ENCODE measurements around the gene POC1B.
"Not testable (repeated sequence)": the region's sequence is repeated elsewhere in the genome, so short reads cannot be mapped to it uniquely, and the experiment has no call there.

POC1B gene

DNA sequence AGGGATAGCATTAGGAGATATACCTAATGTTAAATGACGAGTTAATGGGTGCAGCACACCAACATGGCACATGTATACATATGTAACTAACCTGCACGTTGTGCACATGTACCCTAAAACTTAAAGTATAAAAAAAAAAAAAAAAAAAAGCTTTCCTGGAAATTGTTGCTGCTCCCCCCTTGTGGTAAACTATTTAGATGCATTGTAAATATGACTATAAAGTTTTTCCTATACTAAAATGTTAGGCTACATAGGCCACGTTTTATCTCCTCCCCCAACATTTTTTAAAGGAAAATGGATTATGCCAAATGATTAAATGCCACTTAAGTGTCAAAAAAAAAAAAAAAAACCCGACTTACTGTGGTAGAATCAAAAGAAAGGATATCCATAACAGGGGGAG lies 66.6 kb downstream of the POC1B start:
- DNase-seq, result not testable (repeated sequence)

DNA sequence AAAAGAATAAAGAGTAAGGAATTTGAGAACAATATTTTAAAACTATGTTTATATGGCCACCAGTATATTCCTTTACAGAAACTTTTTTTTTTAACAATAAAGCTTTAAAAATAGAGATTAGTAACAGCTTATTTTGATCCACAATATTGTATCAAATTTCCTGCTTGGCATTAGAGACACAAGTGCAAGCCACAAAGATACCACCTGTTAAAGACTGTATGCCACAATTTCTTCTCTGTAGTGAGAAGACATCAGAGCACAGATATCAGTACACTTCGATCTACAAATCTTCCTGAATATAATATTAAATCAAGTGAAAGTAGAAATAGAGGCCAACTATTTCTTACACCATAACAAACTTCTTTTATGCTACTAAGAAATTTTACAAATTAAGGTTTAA lies 69.3 kb downstream of the POC1B start:
- DNase-seq, result no peak

DNA sequence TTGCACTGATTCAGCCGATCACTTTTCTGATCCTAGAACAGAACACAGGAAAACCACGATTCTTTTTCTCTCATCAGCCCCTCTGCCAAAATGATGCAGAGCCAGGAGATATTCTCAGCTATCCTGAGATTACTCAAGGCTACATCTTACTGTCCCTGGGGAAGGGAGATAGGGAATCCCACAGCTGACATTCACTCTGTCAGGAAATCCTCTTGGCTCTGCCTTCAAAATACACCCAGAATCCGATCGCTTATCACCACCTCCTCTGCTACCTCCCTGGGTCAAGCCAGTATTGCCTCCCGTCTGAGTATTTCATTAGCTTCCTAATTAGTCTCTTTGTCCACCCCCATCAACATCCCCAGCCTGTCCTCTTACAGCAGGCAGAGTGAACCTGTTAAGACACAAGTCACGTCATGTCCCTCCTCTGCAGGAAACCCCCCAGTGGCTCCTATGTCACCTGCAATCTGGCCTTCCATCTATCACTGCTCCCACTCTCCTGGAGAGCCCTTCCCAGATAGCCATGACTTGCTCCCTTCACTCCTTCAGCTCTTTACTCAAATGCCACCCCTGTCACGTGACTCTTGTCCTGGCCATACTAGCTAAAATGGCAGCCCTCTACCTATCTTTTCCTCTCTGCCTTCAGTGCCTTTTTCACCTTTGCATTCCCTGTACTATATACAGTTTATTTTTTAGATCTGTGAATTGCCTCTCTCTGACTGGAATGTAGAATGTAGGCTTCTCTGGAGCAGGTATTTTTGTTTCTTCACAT lies 71.6 kb downstream of the POC1B start:
- DNase-seq, result no peak

DNA sequence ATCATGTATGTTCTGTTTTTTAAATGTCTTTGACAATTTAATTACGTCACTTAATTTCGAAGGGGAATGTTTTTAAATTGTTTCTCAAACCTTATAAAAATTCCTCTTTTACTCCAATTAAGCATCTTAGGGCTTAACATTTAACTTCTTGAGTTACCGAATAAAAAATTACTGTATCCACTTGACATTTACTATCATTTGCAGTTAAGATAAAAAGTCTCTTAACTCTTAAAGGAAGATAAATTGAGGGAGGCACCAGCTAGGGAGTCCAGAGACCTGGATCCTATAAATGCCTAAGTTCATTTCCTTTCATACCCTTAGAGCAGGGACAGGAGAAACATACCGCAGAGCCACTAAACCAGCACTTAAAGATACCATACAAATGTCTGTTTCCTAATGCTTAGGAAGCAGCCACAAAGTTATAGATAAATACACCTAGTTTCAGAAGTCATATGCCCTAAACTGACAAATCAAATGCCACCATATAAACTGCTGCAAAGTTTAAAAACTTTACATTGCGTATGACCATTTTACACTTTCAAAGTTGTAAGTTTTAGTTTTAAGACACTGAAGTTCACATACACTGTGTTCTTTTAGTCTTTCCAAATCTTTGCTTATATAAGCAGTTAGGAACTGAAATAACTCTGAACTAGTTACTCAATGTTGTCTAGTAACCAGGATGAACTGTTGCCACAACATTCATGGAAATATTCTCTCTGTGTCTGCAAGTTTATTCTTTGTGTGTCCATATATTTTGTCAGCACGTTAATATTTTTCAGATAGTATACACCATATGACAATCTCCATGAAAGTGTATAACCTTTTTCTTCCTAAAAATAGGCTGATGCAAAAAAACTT lies 72.5 kb downstream of the POC1B start:
- no peak for DNase-seq

DNA sequence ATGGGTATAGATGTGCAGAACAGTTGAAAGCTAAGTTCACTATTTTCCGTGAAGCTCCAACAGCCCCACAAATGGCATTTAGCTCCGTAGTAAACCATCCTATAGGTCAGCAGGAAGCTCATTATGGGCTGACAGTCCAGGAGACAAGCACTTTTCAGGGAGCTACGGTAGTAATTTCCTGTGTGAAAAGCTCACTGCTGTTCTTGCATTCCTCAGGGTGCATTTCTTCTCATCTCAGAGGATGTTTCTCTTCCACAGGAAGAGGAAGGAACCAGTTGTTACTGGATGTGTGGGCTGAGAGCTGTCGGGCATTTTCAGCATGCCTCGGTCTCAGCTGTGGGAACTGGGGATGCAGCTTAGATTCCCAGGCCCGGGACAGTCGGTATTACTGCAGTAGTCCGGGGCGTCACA lies 74.0 kb downstream of the POC1B start:
- no peak for DNase-seq

DNA sequence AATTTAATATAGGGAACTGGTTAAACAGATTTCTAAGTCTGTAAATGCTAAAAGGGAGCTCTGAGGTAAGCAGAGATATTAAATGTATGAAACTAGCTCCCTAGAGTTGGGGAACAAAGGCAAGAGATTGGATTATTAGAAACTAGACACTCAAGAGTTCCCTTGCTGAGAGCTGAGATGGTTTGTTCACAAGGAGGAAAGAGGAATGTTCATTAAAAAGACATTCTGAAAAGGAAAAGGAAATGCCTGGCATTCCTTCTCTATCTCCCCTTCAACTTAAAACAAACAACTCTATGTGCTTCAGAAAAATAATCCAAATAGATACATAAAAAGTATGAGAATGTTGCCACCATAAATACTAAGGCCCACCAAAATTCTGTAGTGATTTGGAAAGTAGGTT lies 74.9 kb downstream of the POC1B start:
- DNase-seq, result no peak

DNA sequence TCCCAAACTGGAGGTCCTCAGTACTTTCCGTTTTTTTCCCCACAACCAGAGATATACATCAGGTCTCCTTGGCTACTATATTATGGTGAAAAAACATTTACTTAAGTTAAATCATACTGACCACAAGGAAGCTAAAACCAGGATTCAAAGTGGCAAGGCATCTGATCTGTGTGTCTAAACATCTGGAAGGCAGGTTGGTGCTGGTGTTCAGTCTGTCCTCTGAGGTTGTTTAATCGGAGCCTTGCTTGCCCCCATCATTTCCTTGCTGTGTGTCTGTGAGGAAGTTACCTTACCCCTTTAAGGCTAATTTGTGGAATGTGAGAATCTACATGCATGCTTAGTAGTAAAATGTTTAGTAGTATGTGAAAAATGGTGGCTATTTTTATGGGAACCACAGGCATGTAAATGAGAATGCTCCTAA lies 76.9 kb downstream of the POC1B start:
- no peak for DNase-seq

DNA sequence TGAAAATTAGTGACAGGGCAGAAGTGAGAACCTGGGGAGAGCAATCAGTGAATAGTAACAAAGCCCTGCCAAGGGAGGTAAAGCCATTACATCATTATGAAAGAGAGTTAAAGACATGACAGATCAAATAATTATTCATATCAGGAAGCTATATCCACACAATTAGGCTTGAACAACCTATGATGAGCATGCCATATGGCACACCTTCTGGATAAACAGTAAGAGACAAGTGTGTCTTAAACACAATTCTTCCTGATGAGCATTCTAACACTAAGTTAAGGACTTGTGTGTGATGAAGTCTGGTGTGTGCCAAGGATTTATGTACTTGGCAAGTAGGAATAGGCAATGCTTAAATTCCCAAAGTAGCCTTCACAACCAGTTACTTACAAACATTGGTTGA lies 77.3 kb downstream of the POC1B start:
- DNase-seq, result no peak

DNA sequence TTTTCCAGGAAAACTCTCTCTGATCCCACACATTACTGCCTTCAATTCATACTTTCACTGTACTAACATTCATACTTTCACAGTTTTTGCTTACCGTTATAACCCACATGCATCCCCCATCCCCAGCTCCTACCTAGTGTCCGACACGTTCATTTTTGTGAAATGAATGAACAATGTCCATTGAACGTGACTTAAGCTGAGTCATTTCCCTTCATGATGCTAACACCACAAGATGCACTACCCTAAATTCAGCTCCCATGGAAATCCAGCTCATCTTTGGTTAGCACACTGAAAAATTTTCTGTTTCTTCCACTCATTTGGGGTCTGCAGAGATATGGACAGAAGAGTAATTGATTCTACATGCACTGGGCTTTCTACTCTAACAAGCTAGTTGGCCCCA lies 85.9 kb downstream of the POC1B start:
- DNase-seq, result no peak

DNA sequence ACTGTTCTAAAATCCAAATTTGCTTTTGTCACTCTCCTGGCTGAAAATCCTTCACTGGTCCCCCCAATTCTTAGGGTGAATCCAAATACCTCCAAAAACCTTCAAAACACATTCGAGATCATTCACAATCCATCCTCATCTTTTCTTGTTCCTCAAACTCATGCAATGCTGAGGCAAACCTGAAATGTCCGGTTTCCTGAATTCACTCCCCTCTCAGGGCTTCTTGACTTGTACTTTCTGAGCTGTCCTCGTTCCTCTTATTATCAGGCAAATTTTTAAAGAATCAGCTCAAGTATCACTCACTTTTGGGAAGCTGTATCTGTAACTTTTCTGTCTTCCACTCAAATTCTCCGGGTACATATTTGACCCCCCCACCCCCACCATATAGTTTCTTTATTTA lies 88.6 kb downstream of the POC1B start:
- DNase-seq, result no peak

DNA sequence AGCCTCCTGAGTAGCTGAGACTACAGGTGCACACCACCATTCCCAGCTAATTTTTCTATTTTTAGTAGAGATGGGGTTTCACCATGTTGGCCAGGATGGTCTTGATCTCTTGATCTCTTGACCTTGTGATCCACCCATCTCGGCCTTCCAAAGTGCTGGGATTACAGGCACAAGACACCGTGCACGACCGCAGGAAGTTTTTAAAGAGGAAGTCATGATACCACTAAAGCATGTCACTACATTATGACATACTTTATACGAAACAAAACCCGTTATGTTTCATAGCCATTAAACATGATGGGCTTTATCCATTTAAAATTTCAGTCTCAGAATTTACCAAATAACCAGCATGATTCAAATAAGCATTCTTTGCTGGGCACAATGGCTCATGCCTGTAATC lies 89.8 kb downstream of the POC1B start:
- DNase-seq, result no peak

DNA sequence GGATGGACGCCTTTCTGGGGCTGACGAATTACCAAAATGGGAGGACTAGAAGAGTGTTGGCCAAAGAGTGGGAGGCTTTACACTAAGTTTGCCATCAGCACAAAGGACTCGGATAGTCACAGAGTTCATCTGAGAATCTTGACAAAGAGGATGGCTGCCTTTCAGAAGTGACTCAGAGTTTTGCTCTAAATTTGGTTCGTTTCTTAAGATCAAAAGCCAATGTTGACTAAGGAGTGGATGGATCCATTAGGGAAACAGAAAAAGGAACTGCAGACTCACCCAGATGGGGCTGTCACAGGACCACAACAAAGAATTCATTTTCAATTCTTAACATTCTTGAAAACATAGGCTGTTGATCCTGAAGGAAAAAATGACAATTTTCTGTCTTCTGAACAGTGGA lies 92.2 kb downstream of the POC1B start:
- DNase-seq, result no peak

DNA sequence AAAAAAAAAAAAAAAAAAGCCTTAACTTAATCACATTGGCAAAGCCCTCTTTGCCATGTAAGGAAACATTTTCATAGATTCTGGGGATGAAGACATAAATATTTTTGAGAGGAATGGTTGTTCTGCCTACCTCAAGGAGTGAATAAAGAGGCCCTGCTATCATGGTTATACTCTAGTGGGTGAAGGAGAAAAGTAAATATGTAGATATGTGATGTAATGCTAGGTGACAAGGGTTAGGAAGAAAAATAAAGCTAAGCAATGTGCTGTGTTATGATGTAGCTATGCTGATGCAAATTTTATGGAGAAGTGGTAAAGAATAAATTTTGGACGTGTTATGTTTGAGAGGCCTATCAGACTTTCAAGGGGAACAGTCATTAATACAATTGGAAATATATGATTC lies 93.5 kb downstream of the POC1B start:
- DNase-seq, result no peak

DNA sequence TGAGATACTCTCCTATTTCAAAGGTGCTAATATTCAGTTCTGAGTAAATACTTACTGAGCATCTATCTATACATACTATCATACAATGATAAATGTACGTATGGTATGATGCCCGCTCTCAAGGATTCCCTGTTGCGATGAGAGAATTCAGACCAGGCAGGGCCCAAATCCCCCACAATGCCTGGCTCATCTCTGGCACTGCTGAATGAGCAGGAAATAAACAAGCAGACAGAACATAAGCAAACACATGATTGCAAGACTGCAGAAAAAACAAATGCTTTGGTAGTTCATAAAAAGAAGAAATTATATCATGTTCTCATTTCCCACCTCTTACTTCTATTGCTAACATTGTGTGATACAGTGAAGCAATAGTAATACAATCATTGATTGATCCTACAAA lies 96.3 kb downstream of the POC1B start:
- no peak for DNase-seq

DNA sequence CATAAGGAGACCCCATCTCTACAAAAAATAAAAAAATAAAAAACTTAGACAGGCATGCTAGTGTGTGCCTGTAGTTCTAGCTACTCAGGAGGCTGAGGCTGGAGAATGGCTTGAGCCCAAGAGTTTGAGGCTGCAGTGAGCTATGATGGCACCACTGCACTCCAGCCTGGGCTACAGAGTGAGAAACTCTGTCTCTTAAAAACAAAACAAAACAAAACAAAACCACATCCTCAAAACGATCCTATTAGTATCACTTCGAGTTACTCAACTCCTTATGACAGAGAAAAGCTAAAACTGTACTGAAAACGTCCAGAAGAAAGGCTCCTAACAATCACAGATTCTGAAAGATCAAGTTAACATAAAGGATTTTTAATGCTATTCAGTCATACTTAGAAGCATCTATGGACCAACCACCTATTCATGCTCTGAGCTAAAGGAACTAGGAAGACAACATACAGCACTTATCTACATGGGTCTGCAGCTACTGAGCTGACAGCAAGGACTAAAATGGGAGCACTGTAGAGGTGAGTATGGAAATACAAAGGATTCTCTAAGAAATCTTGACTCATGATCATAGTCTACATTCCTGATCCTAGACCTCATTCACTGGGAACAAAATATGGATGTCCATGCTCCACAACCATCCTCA lies 98.2 kb downstream of the POC1B start:
- peak; percentile 35 for DNase-seq

DNA sequence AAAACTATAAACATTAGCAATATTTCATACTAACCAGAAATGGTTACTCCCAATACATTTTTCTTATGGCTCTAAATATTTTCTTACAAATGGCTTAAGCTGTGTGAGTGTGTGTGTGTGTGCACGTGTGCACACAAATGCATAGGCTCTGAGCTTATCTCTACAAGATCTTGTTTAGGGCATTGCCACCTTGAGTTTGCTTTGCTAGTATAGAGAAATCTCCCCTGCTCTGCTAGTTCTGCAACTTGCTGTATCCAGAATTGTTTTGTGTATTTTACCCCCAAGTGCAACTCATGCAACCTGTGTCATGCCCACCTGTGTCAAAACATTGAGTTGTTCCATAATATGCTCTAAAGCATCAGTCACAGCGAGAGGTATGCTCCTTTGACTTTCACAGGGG lies 101.0 kb downstream of the POC1B start:
- DNase-seq, result no peak

DNA sequence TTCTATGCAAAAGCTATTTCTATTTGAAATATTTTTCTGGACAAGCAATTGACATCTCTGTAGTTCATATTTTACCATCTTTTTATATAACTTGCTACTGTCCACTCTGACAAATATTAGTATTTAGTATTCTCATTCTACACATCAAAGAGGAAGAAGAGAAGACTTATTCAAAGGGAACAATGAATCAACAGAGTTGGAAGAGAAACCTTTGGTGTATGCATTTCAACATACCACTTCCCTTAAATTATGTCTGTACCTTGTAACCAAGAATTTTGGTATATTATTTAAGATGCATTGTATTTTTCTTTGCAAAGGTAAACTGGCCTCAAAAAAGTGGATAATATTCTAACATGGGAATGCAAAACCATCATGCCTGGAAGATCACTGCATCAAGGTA lies 101.5 kb downstream of the POC1B start:
- no peak for DNase-seq

DNA sequence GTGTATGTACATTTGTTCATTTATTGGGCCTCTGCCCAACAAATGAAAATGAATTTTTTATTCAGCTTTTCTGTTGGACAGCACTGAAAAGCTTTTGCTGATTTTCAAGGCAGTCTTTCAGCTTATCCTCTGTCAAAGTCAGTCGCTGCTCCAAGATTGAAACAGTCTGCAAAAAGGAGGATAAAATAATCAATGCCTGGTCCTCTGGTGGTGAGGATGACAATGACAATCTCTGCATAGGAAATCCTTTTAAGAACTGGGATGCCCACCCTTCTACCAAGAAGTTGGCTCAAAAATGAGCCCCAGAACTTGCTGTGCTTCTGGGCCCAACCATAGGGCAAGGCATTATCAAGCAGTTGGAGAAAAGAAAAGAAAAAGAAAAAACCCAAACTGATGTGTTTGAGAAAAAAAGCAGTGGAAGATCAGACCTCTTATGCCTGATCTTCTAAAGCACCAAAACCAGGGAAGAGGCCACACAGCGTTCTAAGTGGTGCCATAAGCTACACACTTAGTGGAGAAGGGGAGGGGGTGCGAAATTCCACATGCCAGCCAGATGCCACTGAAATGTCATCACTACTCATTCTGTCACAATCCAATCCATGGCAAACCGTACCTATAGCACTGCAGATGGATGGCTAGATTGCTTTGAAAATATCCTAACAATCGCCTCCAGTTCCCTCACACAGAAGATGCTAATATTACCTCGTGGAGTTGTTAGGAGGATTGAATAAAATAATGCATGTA lies 104.6 kb downstream of the POC1B start:
- no peak for DNase-seq

DNA sequence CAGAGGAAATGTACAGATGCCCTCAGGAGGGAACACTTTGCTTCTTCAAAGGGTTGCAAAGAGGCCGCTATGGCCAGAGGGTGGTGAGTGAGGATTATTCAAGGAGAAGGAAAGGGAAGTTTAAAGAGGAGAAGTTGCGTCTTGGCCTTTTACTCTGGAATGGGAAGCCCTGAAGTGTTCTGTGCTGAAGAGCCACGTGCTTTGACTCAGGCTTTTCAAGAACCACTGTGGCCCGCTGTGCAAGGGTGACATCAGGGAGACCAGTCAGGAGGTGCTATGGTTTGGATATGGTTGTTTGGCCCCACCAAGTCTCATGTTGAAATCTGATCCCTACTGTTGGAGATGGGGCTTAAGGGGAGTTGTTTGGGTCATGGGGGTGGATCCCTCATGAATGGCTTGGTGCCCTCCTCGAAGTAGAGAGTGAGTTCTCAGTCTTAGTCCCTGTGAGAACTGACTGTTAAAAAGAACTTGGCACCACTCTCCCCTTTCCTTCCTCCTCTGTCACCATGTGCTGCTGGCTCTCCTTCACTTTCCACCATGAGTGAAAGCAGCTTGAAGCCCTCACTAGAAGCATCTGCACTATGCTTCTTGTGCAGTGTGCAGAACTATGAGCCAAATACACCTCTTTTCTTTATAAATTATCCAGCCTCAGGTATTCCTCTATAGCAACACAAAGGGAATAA lies 107.5 kb downstream of the POC1B start:
- no peak for DNase-seq

DNA sequence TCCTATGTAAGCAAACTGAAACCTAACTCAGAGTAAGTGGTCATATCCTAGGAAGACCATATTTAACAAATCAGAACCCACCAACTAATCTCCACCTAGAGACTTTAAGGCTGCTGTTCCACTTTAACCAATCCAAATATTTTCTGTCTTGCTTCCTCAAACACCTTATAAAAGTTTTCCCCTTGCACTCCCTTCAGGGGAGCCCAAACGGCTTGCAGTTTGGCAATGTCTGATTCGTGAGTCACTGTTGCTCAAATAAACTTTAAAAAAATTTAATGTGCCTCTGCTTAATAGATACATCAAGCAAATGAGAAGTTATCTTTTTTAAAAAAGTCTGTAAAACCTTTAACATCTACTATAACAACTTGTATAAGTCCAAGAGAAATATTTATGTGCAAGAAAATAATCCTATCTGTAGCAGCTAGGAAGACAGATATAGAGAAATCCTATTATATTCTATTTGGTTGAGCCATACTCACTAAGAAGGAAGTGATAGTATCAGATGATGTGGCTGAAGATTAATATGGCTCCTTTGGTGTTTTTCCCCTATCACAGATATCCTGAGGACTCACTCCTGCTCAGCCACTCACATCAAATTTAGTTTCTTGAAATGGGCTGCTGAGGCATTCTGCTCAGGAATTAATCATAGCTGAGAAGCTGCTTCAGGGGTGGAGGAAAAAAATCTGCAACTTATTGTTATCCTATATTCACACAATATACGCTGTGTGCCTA lies 108.4 kb downstream of the POC1B start:
- DNase-seq, result no peak

DNA sequence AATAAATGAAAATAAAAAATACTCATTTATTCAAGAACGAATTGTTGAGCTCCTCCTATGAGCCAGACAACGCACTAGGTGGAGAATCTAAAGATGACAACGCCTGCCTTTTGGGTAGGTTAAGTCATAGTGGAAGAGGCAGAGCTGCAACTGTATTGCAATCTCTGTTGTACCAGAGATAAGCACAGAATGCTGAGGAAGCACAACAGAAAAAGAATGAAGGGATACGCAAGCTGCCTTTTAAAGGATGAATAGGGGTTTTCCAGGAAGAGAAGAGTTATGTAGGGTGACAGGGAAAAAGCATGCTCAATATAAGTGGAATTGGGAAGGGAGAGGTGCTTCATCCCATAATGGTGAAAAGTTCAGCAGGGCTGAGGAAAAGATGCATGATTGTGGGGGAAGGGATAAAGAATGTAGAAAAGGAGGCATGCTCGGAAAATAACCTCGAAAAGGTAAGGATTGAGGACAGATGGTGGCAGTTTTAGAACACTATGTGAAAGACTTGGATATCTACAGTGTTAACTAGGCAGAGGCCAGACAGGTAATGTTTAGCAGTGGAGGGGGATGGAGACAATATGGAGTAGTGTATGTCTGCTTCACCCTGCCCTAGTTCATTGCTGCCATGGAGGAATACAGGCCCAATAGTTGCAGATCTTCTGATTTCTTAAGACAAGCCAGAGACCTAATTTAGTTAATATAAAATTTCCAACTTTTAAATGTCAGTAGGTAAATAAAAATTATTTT lies 109.6 kb downstream of the POC1B start:
- no peak for DNase-seq
